ENCODE results near the gene CCDC69. TPM values are rescaled to one million over a fixed set of nuclear protein-coding genes. Genes with fewer than 3 reads are reported as not detected.
A peak's percentile ranks its signal among the peaks of the same experiment; 100 is the strongest.
"Not testable (repeated sequence)": the region's sequence is repeated elsewhere in the genome, so short reads cannot be mapped to it uniquely, and the experiment has no call there.

CCDC69 gene
- 45.8 TPM for total RNA-seq

DNA sequence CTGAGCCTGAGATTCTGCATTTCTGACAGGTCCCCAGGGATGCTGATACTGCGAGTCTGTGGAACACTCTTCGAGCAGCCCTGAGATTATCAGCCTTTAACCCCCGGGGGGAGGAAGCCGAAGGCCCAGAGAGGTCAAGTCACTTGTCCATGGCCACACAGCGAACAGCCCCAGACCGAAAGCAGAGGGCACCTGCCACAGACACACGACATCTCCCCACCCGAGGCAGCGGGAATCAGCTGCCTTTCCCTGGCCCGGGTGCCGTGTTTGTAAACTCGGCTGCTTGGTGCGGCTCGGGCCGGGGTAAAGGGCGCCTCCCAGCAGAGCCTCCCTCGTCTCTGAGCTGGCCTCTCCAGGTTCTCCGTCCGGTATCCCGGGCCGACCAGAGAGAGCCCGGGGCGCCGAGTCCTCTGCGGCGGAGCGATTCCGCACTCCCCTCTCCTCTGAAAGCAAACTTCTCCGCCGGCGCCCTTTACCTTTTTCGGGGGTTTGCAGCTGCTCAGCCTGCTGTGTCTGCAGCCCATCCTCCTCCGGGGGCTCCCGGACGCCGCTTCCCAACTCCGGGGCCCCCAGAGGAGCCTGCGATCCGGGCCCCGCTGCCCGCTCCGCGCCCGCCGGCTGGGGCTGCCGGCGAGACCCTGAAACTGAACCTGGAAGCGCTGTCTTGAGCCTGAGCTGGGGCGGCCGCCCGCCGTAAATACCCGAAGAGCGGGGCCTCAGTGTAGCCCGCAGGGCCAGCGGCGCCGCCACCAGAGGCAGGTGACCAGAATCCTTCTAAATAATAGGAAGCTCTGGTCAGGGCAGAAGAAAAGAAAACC lies at the start of gene CCDC69:
Gene CCDC69 (minus strand): TSS at position 646 of the 818 bp plus-strand sequence. CDS start 122 bp downstream, at position 524.
- intact Hi-C loops (cut with DNase I) = no loop called here
- peak; percentile 90 for ATAC-seq
- DNase-seq (ENCODE audit: low spot score) = peak; percentile 83

GRCh38 chr5:151271336-151271735 lies 47.4 kb upstream of the CCDC69 start:
- intact Hi-C loops (cut with DNase I) = no loop called here
- no peak for ATAC-seq
- DNase-seq (ENCODE audit: low spot score) = no peak

DNA sequence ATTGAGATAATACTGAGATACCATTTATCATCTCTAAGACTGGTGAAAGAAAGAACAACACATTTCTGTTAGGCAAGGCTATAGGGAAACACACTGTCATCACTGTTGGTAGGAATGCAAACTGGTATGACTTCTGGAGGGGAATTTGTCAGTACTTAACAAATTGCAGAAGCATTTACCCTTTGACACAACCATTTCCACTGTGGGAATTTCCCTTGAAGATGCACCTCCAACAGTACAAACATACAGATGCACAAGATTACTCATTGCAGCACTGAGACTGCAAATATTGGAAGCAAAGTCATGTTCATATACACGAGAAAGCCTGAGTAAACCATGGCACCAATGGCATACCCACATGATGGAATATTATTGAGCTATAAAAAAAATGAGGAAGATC lies 46.7 kb upstream of the CCDC69 start:
- ATAC-seq = no peak
- DNase-seq (ENCODE audit: low spot score) = no peak
- intact Hi-C loops (cut with DNase I) = no loop called here

GRCh38 chr5:151267491-151268260 lies 43.8 kb upstream of the CCDC69 start:
- intact Hi-C loops (cut with DNase I) = no loop called here
- no peak for ATAC-seq
- DNase-seq (ENCODE audit: low spot score) = no peak

DNA sequence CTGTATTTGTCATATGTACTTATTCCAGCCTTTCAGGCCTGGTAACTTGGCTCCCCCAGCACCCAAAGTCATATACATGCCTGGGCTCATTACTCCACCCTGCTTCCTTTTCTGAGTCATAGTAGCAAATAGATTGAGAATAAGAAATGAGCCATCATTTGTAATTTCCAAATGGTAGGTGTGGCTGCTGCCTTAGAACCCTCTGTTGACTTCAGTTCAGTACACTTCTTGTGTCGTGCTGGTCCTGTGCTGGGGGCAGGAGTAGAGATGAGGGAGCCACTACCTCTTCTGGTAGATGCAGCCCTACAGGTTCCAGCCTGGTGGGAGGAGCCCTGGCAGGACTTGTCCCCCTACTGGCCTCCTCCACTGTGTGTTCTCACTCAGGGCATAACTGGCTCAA lies 40.2 kb upstream of the CCDC69 start:
- DNase-seq (ENCODE audit: low spot score) = no peak
- ATAC-seq = no peak
- intact Hi-C loops (cut with DNase I) = no loop called here

DNA sequence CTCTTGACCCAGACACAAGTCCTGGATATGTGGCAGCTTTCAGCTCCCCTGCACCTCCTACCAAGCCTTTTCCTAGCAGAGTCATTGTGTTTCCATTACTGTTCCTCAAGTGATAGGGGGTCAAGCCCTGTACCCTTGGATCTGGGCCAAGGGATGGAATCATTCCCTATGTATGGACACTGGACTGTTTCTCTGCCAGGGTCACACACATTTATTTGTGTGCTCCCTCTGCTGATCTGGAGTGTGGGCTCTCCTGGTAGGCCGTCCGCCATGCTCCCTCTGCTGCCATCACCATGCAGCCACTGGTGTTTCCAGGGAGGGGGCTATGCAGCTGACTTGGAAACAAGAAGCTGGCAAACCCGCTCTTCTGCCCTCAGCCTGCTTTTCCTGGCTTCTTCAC lies 38.6 kb upstream of the CCDC69 start:
- ATAC-seq = no peak
- intact Hi-C loops (cut with DNase I) = no loop called here
- no peak for DNase-seq (ENCODE audit: low spot score)

GRCh38 chr5:151259931-151260330 lies 36.0 kb upstream of the CCDC69 start:
- DNase-seq (ENCODE audit: low spot score) = no peak
- no peak for ATAC-seq

DNA sequence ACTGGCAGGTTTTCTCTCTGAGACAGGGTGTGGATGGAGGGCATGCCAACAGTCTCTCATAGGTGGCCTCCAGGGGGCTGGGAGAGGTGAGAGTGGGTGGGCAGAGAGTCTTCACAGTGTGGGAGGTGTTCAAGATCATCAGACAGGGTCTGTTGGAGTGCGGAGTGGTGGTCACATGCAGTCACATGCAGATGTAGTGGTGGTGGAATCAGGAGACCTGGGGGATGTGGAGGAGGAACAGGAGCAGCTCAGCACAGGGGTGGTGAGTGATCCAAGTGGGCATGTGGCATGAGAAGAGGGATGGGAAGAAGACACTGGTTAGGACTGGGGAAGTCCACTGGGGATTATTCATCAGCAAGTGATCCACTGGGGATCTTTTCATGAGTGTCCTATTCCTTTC lies 34.9 kb upstream of the CCDC69 start:
- DNase-seq (ENCODE audit: low spot score) = no peak
- ATAC-seq = no peak
- intact Hi-C loops (cut with DNase I) = no loop called here

More at GRCh38 chr5:151259931-151260330, 36.0 kb upstream of the CCDC69 start:
- intact Hi-C loops (cut with DNase I) = no loop called here

DNA sequence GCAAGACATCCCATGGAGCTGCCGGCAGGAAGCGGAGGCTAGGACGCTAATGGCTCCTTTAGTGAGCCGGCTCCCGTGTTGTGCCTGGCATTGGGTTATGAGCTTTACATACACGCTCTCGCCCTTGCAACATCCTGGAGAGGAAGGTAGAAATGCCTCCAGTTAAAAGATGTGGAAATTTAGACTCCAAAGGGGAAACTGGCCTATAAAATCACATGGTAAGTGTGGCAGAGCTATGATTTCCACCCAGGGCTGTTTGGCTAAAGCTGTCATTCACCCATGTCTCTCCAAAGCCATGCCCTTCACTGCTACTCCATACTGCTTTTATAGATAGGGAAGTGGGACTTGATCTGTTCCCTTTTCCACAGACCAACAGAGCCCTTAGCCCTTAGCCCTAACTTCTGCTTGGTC lies 34.3 kb upstream of the CCDC69 start:
- no peak for DNase-seq (ENCODE audit: low spot score)
- intact Hi-C loops (cut with DNase I) = no loop called here

GRCh38 chr5:151257731-151258181 lies 33.9 kb upstream of the CCDC69 start:
- intact Hi-C loops (cut with DNase I) = no loop called here
- ATAC-seq = no peak
- DNase-seq (ENCODE audit: low spot score) = no peak

More for the DNA sequence above, 34.3 kb upstream of the CCDC69 start:
- ATAC-seq = peak; percentile 70

GRCh38 chr5:151255621-151256286 lies 31.9 kb upstream of the CCDC69 start:
- intact Hi-C loops (cut with DNase I) = no loop called here
- no peak for ATAC-seq
- no peak for DNase-seq (ENCODE audit: low spot score)

DNA sequence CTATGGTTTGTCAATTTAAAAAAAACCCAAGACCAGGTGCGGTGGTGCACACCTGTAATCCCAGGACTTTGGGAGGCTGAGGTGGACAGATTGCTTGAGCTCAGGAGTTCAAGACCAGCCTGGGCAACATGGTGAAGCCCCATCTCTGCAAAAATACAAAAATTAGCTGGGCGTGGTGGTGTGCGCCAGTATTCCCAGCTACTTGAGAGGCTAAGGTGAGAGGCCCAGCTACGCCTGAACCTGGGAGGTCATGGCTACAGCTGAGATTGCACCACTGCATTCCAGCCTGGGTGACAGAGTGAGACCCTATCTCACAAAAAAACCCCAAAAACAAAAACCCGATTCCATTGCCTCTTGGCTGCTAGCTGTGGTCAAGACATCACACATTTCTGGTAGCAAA lies 31.1 kb upstream of the CCDC69 start:
- intact Hi-C loops (cut with DNase I); DNase-seq (ENCODE audit: low spot score); ATAC-seq: not testable (repeated sequence)

GRCh38 chr5:151254556-151254955 lies 30.7 kb upstream of the CCDC69 start:
- intact Hi-C loops (cut with DNase I) = no loop called here
- DNase-seq (ENCODE audit: low spot score) (no peak), ATAC-seq (no peak)

DNA sequence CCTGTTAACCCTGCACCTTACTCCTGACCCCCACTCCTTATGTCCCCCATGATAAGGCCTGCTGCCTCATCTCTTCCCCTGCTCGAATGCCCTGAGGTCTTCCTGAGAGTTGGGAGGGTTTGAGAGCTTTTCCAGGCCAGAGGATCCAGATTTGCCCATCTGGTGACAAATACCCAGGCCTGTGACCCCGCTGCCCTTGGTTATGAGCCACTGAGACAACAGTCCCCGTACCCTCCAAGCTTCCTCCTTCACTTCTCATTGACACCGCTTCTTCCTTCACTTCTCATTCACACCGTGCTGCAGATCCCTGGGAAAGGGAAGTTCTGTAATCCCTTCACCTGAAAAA lies 29.7 kb upstream of the CCDC69 start:
- ATAC-seq (no peak), DNase-seq (ENCODE audit: low spot score) (no peak)
- intact Hi-C loops (cut with DNase I) = no loop called here

DNA sequence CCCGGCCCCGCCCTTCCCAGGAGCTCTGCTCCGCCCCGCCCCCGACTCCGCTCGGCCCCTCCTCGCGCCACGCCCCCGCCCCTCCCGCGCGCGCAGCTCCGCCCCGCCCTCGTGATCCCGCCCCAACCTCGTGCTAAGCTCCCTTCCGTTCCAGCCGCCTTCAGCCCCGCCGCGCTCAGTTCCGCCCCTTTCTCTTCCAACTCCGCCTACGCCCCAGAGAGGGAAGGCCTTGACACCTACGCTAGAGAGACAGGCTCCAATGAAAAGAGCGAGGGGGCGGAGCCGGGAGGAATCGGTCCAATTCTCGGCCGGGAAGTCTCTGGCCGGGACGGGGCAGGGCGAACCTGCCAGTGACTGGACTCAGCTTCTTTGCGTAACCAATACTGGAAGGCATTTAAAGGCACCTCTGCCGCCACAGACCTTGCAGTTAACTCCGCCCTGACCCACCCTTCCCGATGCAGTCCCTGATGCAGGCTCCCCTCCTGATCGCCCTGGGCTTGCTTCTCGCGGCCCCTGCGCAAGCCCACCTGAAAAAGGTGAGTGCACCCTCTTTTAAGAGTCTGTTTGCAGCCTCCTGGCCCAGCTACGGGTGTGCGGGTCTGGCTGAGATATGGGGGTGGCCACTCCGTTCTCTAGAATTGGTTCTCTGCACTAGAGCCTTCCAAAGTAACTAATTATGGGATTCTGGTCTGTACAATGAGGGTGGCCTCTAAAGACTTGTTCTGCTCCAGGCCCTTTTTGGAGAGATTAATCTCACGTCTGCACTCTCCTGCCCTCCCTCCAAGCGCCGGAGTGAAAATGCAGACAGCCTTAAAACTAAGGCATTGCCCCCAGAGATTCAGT lies 29.1 kb upstream of the CCDC69 start, which contains the start of gene GM2A:
Gene GM2A (plus strand): TSS at position 424 of the 843 bp plus-strand sequence. CDS start 32 bp downstream, at position 456.
- peak; percentile 97 for ATAC-seq
- intact Hi-C loops (cut with DNase I) = no loop called here
- peak; percentile 100 for DNase-seq (ENCODE audit: low spot score)

GRCh38 chr5:151251621-151252020 lies 27.7 kb upstream of the CCDC69 start:
- ATAC-seq (no peak), DNase-seq (ENCODE audit: low spot score) (no peak)
- intact Hi-C loops (cut with DNase I) = no loop called here

DNA sequence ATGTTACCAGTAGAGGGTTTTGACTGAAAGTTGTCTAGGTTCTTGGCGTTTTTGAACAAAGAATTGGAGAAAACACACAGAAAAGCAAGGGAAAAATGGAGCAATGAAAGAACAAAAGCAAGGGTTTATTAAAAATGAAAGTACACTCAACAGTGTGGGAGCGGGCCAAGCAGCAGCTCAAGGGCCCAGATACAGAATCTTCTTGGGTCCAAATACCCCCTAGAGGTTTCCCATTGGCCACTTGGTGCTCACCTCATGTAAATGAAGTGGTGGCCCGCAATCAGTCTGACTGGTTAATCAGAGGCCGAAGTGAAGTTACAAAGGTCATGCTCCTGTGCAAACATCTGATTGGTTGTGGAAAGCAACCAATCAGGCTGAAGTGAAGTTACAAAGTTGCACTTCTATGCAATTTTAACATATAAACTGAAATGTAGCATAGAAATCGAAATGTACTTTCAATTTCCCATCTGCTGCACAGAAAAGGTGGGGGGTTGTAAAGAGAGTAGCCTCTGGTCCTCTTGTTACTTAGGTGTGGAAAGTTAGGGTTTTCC lies 27.2 kb upstream of the CCDC69 start:
- intact Hi-C loops (cut with DNase I) = no loop called here
- DNase-seq (ENCODE audit: low spot score) = no peak
- ATAC-seq = no peak

DNA sequence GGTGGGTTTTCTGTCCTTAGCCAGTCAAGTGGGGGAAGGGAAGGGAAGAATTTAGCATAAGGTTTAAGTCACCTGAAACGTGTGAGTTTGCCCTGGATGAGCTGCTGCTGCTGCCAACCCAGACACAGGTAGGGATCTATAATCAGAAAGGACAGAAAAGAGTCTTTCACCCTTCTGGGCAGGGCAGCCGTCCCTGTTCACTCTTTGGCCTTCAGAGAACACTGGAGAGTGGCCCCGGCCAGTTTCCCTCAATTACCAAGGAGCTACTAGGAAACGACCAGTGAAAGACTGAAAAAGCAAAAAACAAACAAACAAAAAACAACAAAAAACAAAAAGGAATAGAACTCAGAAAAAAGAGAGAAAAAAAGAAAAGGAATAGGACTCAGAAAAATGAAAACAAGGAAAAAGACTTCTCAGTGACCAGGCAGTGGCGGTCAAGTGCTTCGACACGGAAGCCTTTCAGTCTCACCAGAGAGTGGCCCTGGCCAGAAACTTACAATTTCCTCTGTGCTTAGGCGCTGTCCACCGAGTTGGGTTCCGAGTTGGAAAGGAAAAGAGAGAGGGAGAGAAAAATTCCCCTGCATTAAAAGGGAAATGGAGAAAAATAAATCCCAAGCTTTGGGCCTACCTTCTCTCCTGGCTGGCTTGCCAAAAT lies 26.6 kb upstream of the CCDC69 start:
- intact Hi-C loops (cut with DNase I) = no loop called here
- DNase-seq (ENCODE audit: low spot score) = no peak
- no peak for ATAC-seq

All from sciatic nerve (tissue), 2 donors.